Measurements from ENCODE around the gene GLI2. TPM values are rescaled to one million over a fixed set of nuclear protein-coding genes. Genes with fewer than 3 reads are reported as not detected.
A peak's percentile ranks its signal among the peaks of the same experiment; 100 is the strongest.

The GLI2 gene
- total and polyA plus RNA-seq, 2 of the 4 experiments (the other 2 are of a cell fraction), result 3.8 to 26.0 TPM

GRCh38 chr2:120733238-120733932 lies 2.3 kb upstream of the GLI2 start:
- no TSS peak for BruUV-seq (replicated peaks)
- dilution Hi-C loops (cut with HindIII; ENCODE audit: low sequenced_read_pairs, unreplicated experiment), result no loop called here
- peaks cover 10 to 42% of the 10 kb centered on the region in 2 experiments for H3K79me1 ChIP-seq (ENCODE audit: low read depth in 1 of 2, low read length in 2 of 2)
- peak overlapping the region; percentile 91 for H2BK20ac ChIP-seq (ENCODE audit: low read depth, low read length)
- peak overlapping the region; percentile 86 for H2BK120ac ChIP-seq (ENCODE audit: low read depth, low read length)
- peak overlapping the region; percentile 67 for H2AFZ ChIP-seq (replicated peaks; ENCODE audit: low read length, poor library complexity)
- peak overlapping the region; percentile 93 for H4K91ac ChIP-seq (ENCODE audit: insufficient read depth, low read depth, low read length)
- intact Hi-C loops (cut with micrococcal nuclease), result no loop called here
- H3K23ac ChIP-seq (ENCODE audit: low read depth, low read length), result peak overlapping the region; percentile 91
- peak overlapping the region; percentile 84 for H3K27ac ChIP-seq (ENCODE audit: insufficient read depth, low read length)
- peak overlapping the region; percentile 61; the same call in 1 of the 2 replicates for H3K56ac ChIP-seq (ENCODE audit: extremely low read depth, insufficient read depth, low read length)
- peak overlapping the region; percentile 96 for H3K14ac ChIP-seq (replicated peaks; ENCODE audit: low read depth, low read length)
- H3K9ac ChIP-seq (ENCODE audit: low read depth, low read length), result peak overlapping the region; percentile 36
- peak overlapping the region; percentile 14 for H3K4me2 ChIP-seq (ENCODE audit: low read depth, low read length)
- in situ Hi-C loops (cut with MboI; ENCODE audit: low sequenced_read_pairs), result loop anchor here (10.0 kb wide), 1 partner anchor 81 kb away; no protein-coding TSS in a partner anchor
- ATAC-seq (ENCODE audit: low read depth), result 0 out of 2 replicates have a peak, but pooled peaks have one; percentile 3
- no peak for TF ChIP-seq BHLHE40 (IDR thresholded peaks at IDR 0.05; ENCODE audit: low read depth, low read length)
- TF ChIP-seq ELK1 (IDR thresholded peaks at IDR 0.05; ENCODE audit: borderline replicate concordance, low read depth, low read length), result no peak
- 0 out of 2 replicates have a peak, but pooled peaks have one; percentile 8 for TF ChIP-seq POLR2A (IDR thresholded peaks at IDR 0.05; ENCODE audit: low read depth, low read length)
- TF ChIP-seq CEBPB (IDR thresholded peaks at IDR 0.05; ENCODE audit: low read depth, low read length), result no peak
- no peak for TF ChIP-seq CHD1 (IDR thresholded peaks at IDR 0.05; ENCODE audit: low read depth, low read length)
- peak overlapping the region; percentile 89 for H2BK15ac ChIP-seq (ENCODE audit: low read depth, low read length)
- peaks cover 14% of the 10 kb centered on the region for H3K9me1 ChIP-seq (ENCODE audit: insufficient read depth, low read length)
- H4K8ac ChIP-seq (ENCODE audit: low read depth in 2 of 2, low read length in 2 of 2), result peak overlapping the region; percentile 43 to 75; a peak in 3 of 4 replicates
- H2AK5ac ChIP-seq (ENCODE audit: low read depth, low read length), result peak overlapping the region; percentile 93
- H3K4me1 ChIP-seq (ENCODE audit: control insufficient read depth, insufficient read depth, low read length), result peaks cover 22% of the 10 kb centered on the region
- ChIA-PET CTCF (interaction anchor here (1.2 to 1.5 kb wide), 2 partner anchors 37 to 338 kb away, joined by 3 to 4 read pairs; no protein-coding TSS in a partner anchor), POLR2A (ENCODE audit: unreplicated experiment) (no interaction called here)
- peak overlapping the region; percentile 98 for H3K4ac ChIP-seq (ENCODE audit: low read depth, low read length)
- no peak overlapping the region for H3K4me3 ChIP-seq (ENCODE audit: insufficient read depth, low read depth, low read length)
- DNase-seq, result peak; percentile 33
- no peak overlapping the region for H2AK9ac ChIP-seq (replicated peaks; ENCODE audit: low read depth, low read length, poor library complexity)
- 80% methylated on average over 2 of the region's 10 CpGs; no CpG with 5 or more reads in 1 of the 2 experiments for WGBS, 2 experiments (ENCODE audit: extremely low coverage in 2 of 2, insufficient read length in 1 of 2)
- H4K5ac ChIP-seq (ENCODE audit: low read depth, low read length), result peak overlapping the region; percentile 6
- H3K36me3 ChIP-seq (ENCODE audit: control insufficient read depth, insufficient read depth, low read length), result no peaks in the 10 kb centered on the region
- H3K9me3 ChIP-seq (ENCODE audit: control insufficient read depth, insufficient read depth, low read length), result no peaks in the 10 kb centered on the region
- H4K20me1 ChIP-seq (ENCODE audit: insufficient read depth, low read length), result peaks cover 9% of the 10 kb centered on the region
- H3K27me3 ChIP-seq (ENCODE audit: control insufficient read depth, insufficient read depth, low read length), result no peaks in the 10 kb centered on the region
- peak overlapping the region; percentile 39 for H3K18ac ChIP-seq (ENCODE audit: low read depth, low read length)
- H2BK5ac ChIP-seq (ENCODE audit: low read depth, low read length, poor library complexity, severe bottlenecking), result peak overlapping the region; percentile 83

Data from IMR-90 (cell line).